DOHH2 (cell line): ENCODE results near the gene ARL15.

Experiments
- H3F3A ChIP-seq: fragments of 200-600 bp; sonication (generic), shearing (Covaris generic); 2 replicates; pipeline ENCODE4 v1.6.0; 2016; ENCODE audit warnings: antibody characterized with exemption, mild to moderate bottlenecking; ENCODE audit not compliant: control insufficient read depth, insufficient read depth
- H3K27ac ChIP-seq: fragments of 200-600 bp; sonication (generic); 2 replicates; pipeline ENCODE4 v1.5.1; 2014; ENCODE audit warnings: low read depth, mild to moderate bottlenecking, low read length, moderate library complexity
- H3K27me3 ChIP-seq: fragments of 200-600 bp; sonication (generic); 2 replicates; pipeline ENCODE4 v1.6.1; 2014; ENCODE audit warnings: mild to moderate bottlenecking, low read length, mixed read lengths; ENCODE audit not compliant: control insufficient read depth
- H3K36me3 ChIP-seq: fragments of 200-600 bp; sonication (generic); 2 replicates; pipeline ENCODE4 v1.6.1; 2014; ENCODE audit warnings: mild to moderate bottlenecking, low read length, moderate library complexity, mixed read lengths; ENCODE audit not compliant: control insufficient read depth
- H3K4me1 ChIP-seq: fragments of 200-600 bp; sonication (generic); 2 replicates; pipeline ENCODE4 v1.6.1; 2014; ENCODE audit warnings: mild to moderate bottlenecking, low read length, mixed read lengths; ENCODE audit not compliant: control insufficient read depth
- H3K4me2 ChIP-seq: fragments of 200-600 bp; sonication (generic); 2 replicates; pipeline ENCODE4 v1.6.0; 2014; ENCODE audit warnings: mild to moderate bottlenecking, low read length, moderate library complexity
- H3K4me3 ChIP-seq: fragments of 200-600 bp; sonication (generic); 2 replicates; pipeline ENCODE4 v1.5.1; 2014; ENCODE audit warnings: mild to moderate bottlenecking, low read length, mixed read lengths
- H3K79me2 ChIP-seq: fragments of 200-600 bp; sonication (generic); 2 replicates; pipeline ENCODE4 v1.6.1; 2014; ENCODE audit warnings: mild to moderate bottlenecking, low read length, mixed read lengths; ENCODE audit not compliant: control insufficient read depth
- H3K9me2 ChIP-seq: fragments of 200-600 bp; sonication (generic); replicated peaks from 2 replicates; pipeline ENCODE4 v1.6.1; 2014; ENCODE audit warnings: mild to moderate bottlenecking, low read length, mixed read lengths; ENCODE audit not compliant: control insufficient read depth
- H3K9me3 ChIP-seq: fragments of 200-600 bp; sonication (generic); 2 replicates; pipeline ENCODE4 v1.6.1; 2014; ENCODE audit warnings: antibody characterized with exemption, low read length, mixed read lengths; ENCODE audit not compliant: control insufficient read depth, insufficient read depth
- H4K20me1 ChIP-seq: fragments of 200-600 bp; sonication (generic); 2 replicates; pipeline ENCODE4 v1.6.0; 2014; ENCODE audit warnings: low read depth, mild to moderate bottlenecking, antibody characterized with exemption, low read length, moderate library complexity; ENCODE audit not compliant: control insufficient read depth, insufficient read depth
- CTCF ChIP-seq: fragments of 200-600 bp; sonication (generic); IDR thresholded peaks from one replicate; pipeline ENCODE4 v1.5.1; 2014; ENCODE audit warnings: antibody characterized with exemption, mild to moderate bottlenecking, low read depth, low read length; ENCODE audit not compliant: poor library complexity, severe bottlenecking
- EZH2phosphoT487 ChIP-seq: fragments of 200-600 bp; sonication (generic); IDR thresholded peaks from 2 replicates; pipeline ENCODE4 v1.6.1; 2017; ENCODE audit warnings: borderline replicate concordance, mild to moderate bottlenecking, antibody characterized with exemption, low read length, moderate library complexity, mixed read lengths

ARL15 gene

GRCh38 chr5:53991942-53992341 lies 318.4 kb downstream of the ARL15 start:
- no peak for TF ChIP-seq EZH2phosphoT487
- TF ChIP-seq CTCF = peak; percentile 38
- Histone ChIP-seq H3F3A (no peaks in the 10 kb centered on the region), H3K4me3 (no peak overlapping the region), H3K27ac (no peak overlapping the region), H3K9me2 (no peaks in the 10 kb centered on the region), H4K20me1 (no peaks in the 10 kb centered on the region), H3K79me2 (no peaks in the 10 kb centered on the region), H3K4me1 (no peaks in the 10 kb centered on the region), H3K4me2 (no peak overlapping the region), H3K36me3 (no peaks in the 10 kb centered on the region), H3K9me3 (no peaks in the 10 kb centered on the region), H3K27me3 (no peaks in the 10 kb centered on the region)

- Histone ChIP-seq H3F3A (no peaks in the 10 kb centered on the region), H3K4me3 (no peak overlapping the region), H3K4me1 (no peaks in the 10 kb centered on the region), H3K27ac (no peak overlapping the region), H3K36me3 (no peaks in the 10 kb centered on the region), H4K20me1 (no peaks in the 10 kb centered on the region), H3K9me3 (no peaks in the 10 kb centered on the region), H3K9me2 (no peaks in the 10 kb centered on the region), H3K4me2 (no peak overlapping the region), H3K79me2 (no peaks in the 10 kb centered on the region), H3K27me3 (no peaks in the 10 kb centered on the region)
- TF ChIP-seq CTCF (no peak), EZH2phosphoT487 (no peak)
Measured at GRCh38 chr5:53987101-53987500, 323.3 kb downstream of the ARL15 start.

GRCh38 chr5:53985796-53986195 lies 324.6 kb downstream of the ARL15 start:
- no peaks in the 10 kb centered on the region for H3F3A ChIP-seq
- H3K27ac ChIP-seq = no peak overlapping the region
- no peaks in the 10 kb centered on the region for H3K4me1 ChIP-seq
- H4K20me1 ChIP-seq = no peaks in the 10 kb centered on the region
- H3K9me2 ChIP-seq = no peaks in the 10 kb centered on the region
- no peaks in the 10 kb centered on the region for H3K79me2 ChIP-seq
- H3K9me3 ChIP-seq = no peaks in the 10 kb centered on the region
- TF ChIP-seq CTCF = no peak
- no peak for TF ChIP-seq EZH2phosphoT487
- no peaks in the 10 kb centered on the region for H3K36me3 ChIP-seq
- no peak overlapping the region for H3K4me2 ChIP-seq
- no peaks in the 10 kb centered on the region for H3K27me3 ChIP-seq
- H3K4me3 ChIP-seq = no peak overlapping the region

GRCh38 chr5:53984971-53985370 lies 325.4 kb downstream of the ARL15 start:
- Histone ChIP-seq H3K79me2 (no peaks in the 10 kb centered on the region), H3K4me3 (no peak overlapping the region), H3K9me3 (no peaks in the 10 kb centered on the region), H3K9me2 (no peaks in the 10 kb centered on the region), H3K27ac (no peak overlapping the region), H3K27me3 (no peaks in the 10 kb centered on the region), H3K4me1 (no peaks in the 10 kb centered on the region), H3K36me3 (no peaks in the 10 kb centered on the region), H4K20me1 (no peaks in the 10 kb centered on the region), H3F3A (no peaks in the 10 kb centered on the region), H3K4me2 (no peak overlapping the region)
- TF ChIP-seq CTCF (no peak), EZH2phosphoT487 (no peak)
